NCI-H82 treated with DMSO at 0.1 percent for 48 hours (cell line): ENCODE results near the gene MEF2A.
A peak's percentile ranks its signal among the peaks of the same experiment; 100 is the strongest.

Experiments used
- DNase-seq: peaks from one replicate; lab custom pipeline; 2025; ENCODE audit not compliant: unreplicated experiment; lab: John Stamatoyannopoulos, UW

Gene MEF2A

GRCh38 chr15:99605490-99605931 lies 39.7 kb downstream of the MEF2A start:
- no peak for DNase-seq

GRCh38 chr15:99605990-99606389 lies 40.2 kb downstream of the MEF2A start:
- DNase-seq, result no peak

- no peak for DNase-seq
Observed at GRCh38 chr15:99606646-99607045, 40.9 kb downstream of the MEF2A start.

- no peak for DNase-seq
Observed at GRCh38 chr15:99613481-99613880, 47.7 kb downstream of the MEF2A start.

GRCh38 chr15:99613887-99614647 lies 48.3 kb downstream of the MEF2A start:
- DNase-seq, result no peak

- DNase-seq, result no peak
Observed at GRCh38 chr15:99614749-99615288, 49.0 kb downstream of the MEF2A start.

- no peak for DNase-seq
Observed at GRCh38 chr15:99615460-99615859, 49.7 kb downstream of the MEF2A start.

GRCh38 chr15:99616129-99616528 lies 50.3 kb downstream of the MEF2A start:
- DNase-seq, result no peak

- DNase-seq, result peak; percentile 42
Observed at GRCh38 chr15:99616773-99617342, 51.1 kb downstream of the MEF2A start.

- DNase-seq, result no peak
Observed at GRCh38 chr15:99618941-99619411, 53.2 kb downstream of the MEF2A start.

- no peak for DNase-seq
Observed at GRCh38 chr15:99619712-99620111, 53.9 kb downstream of the MEF2A start.

GRCh38 chr15:99620178-99620577 lies 54.4 kb downstream of the MEF2A start:
- DNase-seq, result no peak

GRCh38 chr15:99621767-99622166 lies 56.0 kb downstream of the MEF2A start:
- no peak for DNase-seq

- DNase-seq, result no peak
Observed at GRCh38 chr15:99628374-99629001, 62.7 kb downstream of the MEF2A start.

GRCh38 chr15:99630607-99631131 lies 64.9 kb downstream of the MEF2A start:
- DNase-seq, result no peak

- no peak for DNase-seq
Observed at GRCh38 chr15:99631255-99631654, 65.5 kb downstream of the MEF2A start.

GRCh38 chr15:99632521-99632920 lies 66.7 kb downstream of the MEF2A start:
- DNase-seq, result no peak

- DNase-seq, result no peak
Observed at GRCh38 chr15:99633655-99634054, 67.9 kb downstream of the MEF2A start.

GRCh38 chr15:99634576-99634975 lies 68.8 kb downstream of the MEF2A start:
- DNase-seq, result no peak

- no peak for DNase-seq
Observed at GRCh38 chr15:99635145-99635544, 69.4 kb downstream of the MEF2A start.

GRCh38 chr15:99635794-99636193 lies 70.0 kb downstream of the MEF2A start:
- DNase-seq, result no peak
